Endothelial cell of umbilical vein (primary cell): Measurements from ENCODE around the gene SH3BP4. TPM values are rescaled to one million over a fixed set of nuclear protein-coding genes. Genes with fewer than 3 reads are reported as not detected.

Experiments used
- BruUV-seq: library from RNA; stranded (reverse); fragments of 400-500 nt; replicated peaks from 2 replicates; lab custom pipeline; 2021; lab: Mats Ljungman, UMichigan
- CTCF ChIA-PET: fragments of 300-600, 350-600 bp; sonication (Branson Sonifier 250); formaldehyde crosslinking; loops from one replicate; lab custom pipeline; 2021; ENCODE audit warnings: antibody characterized with exemption, inconsistent platforms; lab: Charles Lee
- POLR2A ChIA-PET: fragments of 300-600, 350-600 bp; sonication (Branson Sonifier 250); formaldehyde crosslinking; loops from one replicate; lab custom pipeline; 2021; ENCODE audit warnings: antibody characterized with exemption, inconsistent platforms; lab: Charles Lee
- DNase-seq: peaks from one replicate; pipeline ENCODE4 v3.0.0-alpha.2; 2011; ENCODE audit warnings: low read depth, low spot score
- FAIRE-seq: peaks from 2 replicates; lab custom pipeline; 2011; peaks lifted over from hg19 to GRCh38; lab: Jason Lieb, UNC
- H2AFZ ChIP-seq: 2 replicates; pipeline ENCODE4 v1.6.0; 2012; ENCODE audit warnings: low read depth, low read length, control low read depth, inconsistent platforms
- H3K27ac ChIP-seq: 2 replicates; pipeline ENCODE4 v1.5.1; 2011; ENCODE audit warnings: low read depth, mild to moderate bottlenecking, control low read depth, low read length, moderate library complexity; ENCODE audit not compliant: insufficient read depth
- H3K27me3 ChIP-seq, 2 experiments: 2 replicates each; pipeline versions ENCODE4 v1.6.0 to v1.6.1; 2011; ENCODE audit warnings: low read length in 2 of 2, mixed read lengths in 1 of 2; ENCODE audit not compliant: control insufficient read depth in 2 of 2, insufficient read depth in 2 of 2
- H3K36me3 ChIP-seq, 2 experiments: 2 replicates in 1 of 2; 3 replicates in 1 of 2; pipeline ENCODE4 v1.5.1; 2011; ENCODE audit warnings: low read length in 2 of 2, mild to moderate bottlenecking in 1 of 2, moderate library complexity in 1 of 2; ENCODE audit not compliant: control insufficient read depth in 2 of 2, insufficient read depth in 2 of 2; ENCODE audit errors: extremely low read depth in 1 of 2
- H3K4me1 ChIP-seq: 3 replicates; pipeline ENCODE4 v1.5.1; 2011; ENCODE audit warnings: mild to moderate bottlenecking, low read length; ENCODE audit not compliant: control insufficient read depth, insufficient read depth; ENCODE audit errors: extremely low read depth
- H3K4me2 ChIP-seq: 2 replicates; pipeline ENCODE4 v1.6.1; 2011; ENCODE audit warnings: low read length, control low read depth, mixed read lengths; ENCODE audit not compliant: insufficient read depth
- H3K4me3 ChIP-seq, 3 experiments: fragments of 200-600 bp in 1 of 3; sonication (generic), shearing (Covaris generic) in 1 of 3; replicated peaks in 1 of 3; 2 replicates each; pipeline ENCODE4 v1.5.1; 2011 to 2016; ENCODE audit warnings: control low read depth in 3 of 3, low read length in 3 of 3, mild to moderate bottlenecking in 2 of 3, inconsistent platforms in 1 of 3, low read depth in 1 of 3, moderate library complexity in 1 of 3; ENCODE audit not compliant: insufficient read depth in 1 of 3
- H3K79me2 ChIP-seq: 2 replicates; pipeline ENCODE4 v1.6.0; 2012; ENCODE audit warnings: low read length, inconsistent platforms; ENCODE audit not compliant: control insufficient read depth, insufficient read depth
- H3K9ac ChIP-seq: replicated peaks from 2 replicates; pipeline ENCODE3; 2011; ENCODE audit warnings: low read length, control low read depth; ENCODE audit not compliant: insufficient read depth; ENCODE audit errors: extremely low read depth
- H3K9me1 ChIP-seq: replicated peaks from 3 replicates; pipeline ENCODE4 v1.6.0; 2011; ENCODE audit warnings: mild to moderate bottlenecking, low read length; ENCODE audit not compliant: control insufficient read depth, insufficient read depth; ENCODE audit errors: extremely low read depth
- H3K9me3 ChIP-seq: replicated peaks from 2 replicates; pipeline ENCODE4 v1.5.1; 2012; ENCODE audit warnings: low read length, inconsistent platforms; ENCODE audit not compliant: control insufficient read depth, insufficient read depth
- H4K20me1 ChIP-seq: replicated peaks from 2 replicates; pipeline ENCODE3; 2011; ENCODE audit warnings: mild to moderate bottlenecking, low read length; ENCODE audit not compliant: control insufficient read depth, insufficient read depth; ENCODE audit errors: extremely low read depth
- CTCF ChIP-seq, 2 donors: IDR thresholded peaks; 1 replicate in 1 of 2; 2 replicates in 1 of 2; pipeline ENCODE4 v1.5.1; 2011; ENCODE audit warnings: low read length in 2 of 2, mild to moderate bottlenecking in 2 of 2, moderate library complexity in 2 of 2, control low read depth in 1 of 2, inconsistent platforms in 1 of 2, low read depth in 1 of 2; ENCODE audit not compliant: insufficient read depth in 1 of 2; ENCODE audit errors: extremely low read depth in 1 of 2
- EZH2 ChIP-seq: IDR thresholded peaks from 2 replicates; pipeline ENCODE4 v1.6.1; 2012; ENCODE audit warnings: borderline replicate concordance, low read depth, mild to moderate bottlenecking, moderate library complexity, low read length, inconsistent platforms; ENCODE audit not compliant: severe bottlenecking
- FOS ChIP-seq: IDR thresholded peaks from 2 replicates; pipeline ENCODE4 v1.6.1; 2011; ENCODE audit warnings: mild to moderate bottlenecking, low read length, moderate library complexity, borderline replicate concordance; ENCODE audit not compliant: insufficient read depth
- GATA2 ChIP-seq: IDR thresholded peaks from 2 replicates; pipeline ENCODE4 v1.7.0; 2011; ENCODE audit warnings: low read depth, mild to moderate bottlenecking, moderate library complexity, mixed read lengths, low read length; ENCODE audit not compliant: insufficient read length, insufficient read depth
- JUN ChIP-seq: IDR thresholded peaks from 2 replicates; pipeline ENCODE4 v1.6.1; 2011; ENCODE audit warnings: borderline replicate concordance, low read depth; ENCODE audit not compliant: insufficient read length, insufficient read depth
- MAX ChIP-seq: IDR thresholded peaks from 2 replicates; pipeline ENCODE4 v1.6.1; 2011; ENCODE audit not compliant: insufficient read depth, insufficient read length
- MYC ChIP-seq: IDR thresholded peaks from one replicate; pipeline ENCODE4 v1.6.1; 2011; ENCODE audit warnings: mild to moderate bottlenecking, low read depth, low read length
- POLR2A ChIP-seq: IDR thresholded peaks from 2 replicates; pipeline ENCODE4 v1.6.1; 2012; ENCODE audit warnings: low read depth, mild to moderate bottlenecking, control low read depth, low read length
- POLR2AphosphoS5 ChIP-seq: IDR thresholded peaks from 2 replicates; pipeline ENCODE4 v1.6.1; 2012; ENCODE audit warnings: low read depth, mild to moderate bottlenecking, control low read depth, low read length, moderate library complexity; ENCODE audit not compliant: insufficient read depth
- dilution Hi-C: fragments of 300-500 bp; cut with MboI; formaldehyde crosslinking; loops from one replicate; pipeline ENCODE4 v1.15.0; 2019; ENCODE audit warnings: low sequenced_read_pairs; ENCODE audit not compliant: extremely low pct_ligation_motif_present
- intact Hi-C: fragments of 100-400 bp; cut with micrococcal nuclease; formaldehyde crosslinking; loops from one replicate; pipeline ENCODE4 v1.10.0; 2022
- polyA plus RNA-seq, 4 experiments: library from polyadenylated mRNA; depleted of rRNA in 3 of 4; stranded (reverse) in 3 of 4; unstranded in 1 of 4; fragments of >200 nt; gene quantifications; 2 replicates each; pipeline versions ENCODE4 v1.2.1 to v1.2.3, GENCODE V29; 2011 to 2012; ENCODE audit warnings: missing spikeins in 1 of 4
- total RNA-seq: library from RNA; stranded (reverse); gene quantifications from 2 replicates; pipeline ENCODE4 v1.2.3, GENCODE V29; 2021

The SH3BP4 gene
- total and polyA plus RNA-seq, 2 donors (not counting 3 experiments of a cell fraction or from before 2014, with no cell fraction given) = 85.2 to 100.0 TPM

GRCh38 chr2:234971496-234971895 lies 19.7 kb downstream of the SH3BP4 start:
- Histone ChIP-seq H4K20me1 (no peaks in the 10 kb centered on the region), H3K4me3 (no peak overlapping the region), H3K9me3 (no peaks in the 10 kb centered on the region), H3K4me1 (peaks cover 41% of the 10 kb centered on the region), H3K9me1 (no peaks in the 10 kb centered on the region), H3K4me2 (no peak overlapping the region), H2AFZ (no peak overlapping the region), H3K9ac (no peak overlapping the region), H3K27ac (no peak overlapping the region), H3K36me3 (peaks cover 2 to 3% of the 10 kb centered on the region in 2 experiments), H3K79me2 (peaks cover 93% of the 10 kb centered on the region), H3K27me3 (no peaks in the 10 kb centered on the region)
- dilution Hi-C loops (no loop called here), intact Hi-C loops (no loop called here)
- TF ChIP-seq POLR2A = no peak
- TF ChIP-seq EZH2 = no peak
- no peak for TF ChIP-seq MYC
- TF ChIP-seq CTCF (IDR thresholded peaks at IDR 0.05; ENCODE audit: extremely low read depth in 1 of 2, insufficient read depth in 1 of 2, low read depth in 1 of 2, low read length in 2 of 2) = no peak
- TF ChIP-seq MAX = no peak
- peak; percentile 16 for TF ChIP-seq JUN
- no peak for TF ChIP-seq POLR2AphosphoS5
- no peak for TF ChIP-seq GATA2
- TF ChIP-seq FOS = peak; percentile 50
- no peak for DNase-seq
- ChIA-PET POLR2A (interaction anchor here (3.5 kb wide), 1 partner anchor 10 kb away, joined by 21 read pairs; no protein-coding TSS in a partner anchor), CTCF (interaction anchor here (1.2 to 3.6 kb wide), 4 partner anchors 9 to 90 kb away, joined by 4 to 18 read pairs (median 6); no protein-coding TSS in a partner anchor)
- FAIRE-seq = no peak
- no TSS peak for BruUV-seq
